Activated naive CD4-positive, alpha-beta T cell (primary cell): ENCODE data around the gene LAMA5.

Experiments
- DNase-seq, 4 experiments: peaks; one replicate each; lab custom pipeline; 2025; lab: John Stamatoyannopoulos, UW

Gene LAMA5

GRCh38 chr20:62303340-62304226, 63.5 kb downstream of the LAMA5 start:
- DNase-seq: no peak

- DNase-seq: no peak
These were observed 64.1 kb downstream of the LAMA5 start for GRCh38 chr20:62303062-62303339.

DNA sequence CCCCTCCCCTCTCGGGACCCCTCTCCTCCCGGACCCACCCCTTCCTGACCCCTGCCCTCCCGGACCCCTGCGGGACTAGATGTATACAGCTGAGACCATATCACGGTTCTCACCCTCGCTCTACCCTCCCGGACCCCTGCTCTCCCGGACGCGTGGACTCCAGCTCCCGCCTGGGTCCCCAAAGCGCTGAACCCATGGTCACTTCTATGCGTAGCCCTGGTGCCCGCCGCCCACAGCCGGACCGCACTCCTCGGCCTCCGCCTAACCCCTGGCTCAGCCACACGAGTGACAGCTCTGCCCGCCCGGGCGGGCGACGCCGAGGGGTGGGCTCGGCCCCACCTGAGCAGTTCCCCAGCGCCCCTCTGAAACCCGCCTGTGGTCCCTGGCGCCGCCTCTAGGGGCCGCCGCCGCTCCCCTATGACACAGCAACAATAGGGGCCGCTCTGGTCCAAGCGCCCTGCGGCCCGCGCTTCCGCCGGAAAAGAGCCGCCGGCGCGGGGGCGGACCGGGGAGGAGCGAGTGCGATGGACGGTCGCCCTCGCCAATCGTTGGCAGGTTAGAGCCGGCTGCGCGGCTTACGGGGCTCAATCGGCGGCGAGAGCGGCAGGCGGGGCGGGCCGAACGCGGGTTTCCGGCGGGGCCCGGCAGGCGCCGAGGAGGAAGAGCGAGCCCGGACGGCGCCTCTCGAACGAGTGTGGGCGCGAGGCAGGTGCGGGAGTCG, 64.6 kb downstream of the LAMA5 start, which contains the start of gene ADRM1:
TSS of gene ADRM1 (plus strand) at position 657 of the 721 bp plus-strand sequence. CDS start 572 bp downstream, outside the sequence.
- peak; percentile 87 to 95 (median 91) for DNase-seq

DNA sequence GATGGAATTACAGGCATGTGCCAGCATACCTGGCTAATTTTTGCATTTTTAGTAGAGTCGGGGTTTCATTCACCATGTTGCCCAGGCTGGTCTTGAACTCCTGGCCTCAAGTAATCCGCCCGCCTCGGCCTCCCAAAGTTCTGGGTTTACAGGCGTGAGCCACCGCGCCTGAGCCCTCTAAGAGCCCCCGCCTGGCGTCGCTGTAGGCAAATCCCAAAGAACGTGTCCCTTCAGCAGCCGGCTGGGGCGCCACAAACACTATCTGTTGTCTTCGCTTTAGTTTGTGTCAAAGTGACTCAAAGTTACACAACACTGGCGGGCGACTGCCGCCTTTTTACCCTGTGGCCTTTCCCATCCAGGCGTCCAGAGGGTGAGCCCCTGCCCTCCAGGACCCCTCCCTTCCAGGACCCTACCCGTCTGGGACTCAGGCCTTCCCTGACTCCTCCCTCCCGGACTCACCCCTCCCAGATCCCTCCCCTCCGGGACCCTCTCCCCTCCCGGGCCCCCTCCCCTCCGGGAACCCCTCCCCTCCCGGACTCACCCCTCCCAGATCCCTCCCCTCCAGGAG, 65.3 kb downstream of the LAMA5 start:
- peak; percentile 74 to 84 (median 80) for DNase-seq

DNA sequence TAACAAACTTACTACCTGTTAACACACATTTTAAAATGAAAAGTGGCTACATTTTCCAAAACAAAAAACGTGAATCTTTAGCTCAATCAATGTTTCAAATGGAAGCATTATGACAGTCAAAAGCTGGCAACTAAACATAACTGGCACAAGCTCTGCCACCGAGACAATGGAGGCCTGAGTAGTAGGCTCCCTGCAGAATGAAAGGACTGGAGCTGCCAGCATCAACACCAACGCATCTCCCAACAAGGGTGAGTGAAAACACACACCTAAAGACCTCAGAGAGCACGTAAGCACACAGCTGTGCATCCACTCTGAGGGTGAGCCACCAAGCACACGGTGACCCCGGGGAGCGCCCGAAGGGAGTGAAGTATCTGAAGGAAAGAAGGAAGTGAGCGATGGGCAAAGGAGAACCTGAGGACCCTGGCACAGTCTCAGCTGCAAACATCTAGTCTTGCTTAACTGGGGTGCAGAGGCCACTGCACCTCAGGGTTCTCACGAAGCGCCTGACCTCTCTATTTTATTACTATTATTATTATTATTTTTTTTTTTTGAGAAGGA, 65.9 kb downstream of the LAMA5 start:
- DNase-seq: no peak

DNA sequence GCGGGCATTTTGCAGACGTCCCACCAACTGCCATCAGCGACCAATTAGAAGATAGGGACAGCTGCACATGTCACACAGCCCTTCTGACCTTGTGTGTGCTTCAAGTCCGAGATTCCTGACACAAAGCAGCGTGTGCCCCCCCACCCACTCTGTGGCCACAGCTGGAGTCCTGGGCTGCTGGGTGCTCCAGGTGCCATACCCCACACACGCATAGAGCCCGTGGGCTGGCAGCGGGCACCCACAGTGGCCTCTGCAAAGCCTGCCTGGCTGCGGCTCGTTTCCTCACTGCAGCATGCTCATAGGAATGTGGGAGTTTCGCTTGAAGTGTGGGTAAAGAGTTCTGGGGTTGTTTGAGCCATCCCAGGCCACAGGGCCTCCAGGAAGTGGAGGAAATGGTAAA, 66.8 kb downstream of the LAMA5 start:
- DNase-seq: no peak

DNA sequence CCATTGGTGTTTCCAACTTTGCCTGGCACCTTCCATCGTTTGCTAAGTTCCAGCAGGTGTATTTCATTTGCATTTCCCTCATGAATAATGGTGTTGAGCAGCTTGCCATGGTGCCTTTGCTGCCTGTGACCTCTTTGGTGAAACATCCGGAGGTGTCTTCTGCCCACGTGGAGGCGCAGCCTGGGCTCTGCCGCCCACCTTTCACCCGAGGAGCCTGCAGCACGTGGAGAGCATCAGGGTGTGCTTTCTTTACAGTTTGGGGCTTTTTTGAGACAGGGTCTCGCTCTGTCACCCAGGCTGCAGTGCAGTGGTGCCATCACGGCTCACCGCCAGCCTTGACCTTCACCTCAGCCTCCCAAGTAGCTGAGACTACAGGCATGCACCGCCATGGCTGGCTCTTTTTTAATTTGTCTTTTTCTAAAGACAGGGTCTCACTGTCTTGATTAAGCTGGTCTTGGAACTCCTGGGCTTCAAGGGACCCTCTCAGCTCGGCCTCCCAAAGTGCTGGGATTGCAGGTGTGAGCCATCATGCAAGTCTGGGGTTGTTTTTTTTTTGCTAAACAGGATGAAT, 67.4 kb downstream of the LAMA5 start:
- no peak for DNase-seq

DNA sequence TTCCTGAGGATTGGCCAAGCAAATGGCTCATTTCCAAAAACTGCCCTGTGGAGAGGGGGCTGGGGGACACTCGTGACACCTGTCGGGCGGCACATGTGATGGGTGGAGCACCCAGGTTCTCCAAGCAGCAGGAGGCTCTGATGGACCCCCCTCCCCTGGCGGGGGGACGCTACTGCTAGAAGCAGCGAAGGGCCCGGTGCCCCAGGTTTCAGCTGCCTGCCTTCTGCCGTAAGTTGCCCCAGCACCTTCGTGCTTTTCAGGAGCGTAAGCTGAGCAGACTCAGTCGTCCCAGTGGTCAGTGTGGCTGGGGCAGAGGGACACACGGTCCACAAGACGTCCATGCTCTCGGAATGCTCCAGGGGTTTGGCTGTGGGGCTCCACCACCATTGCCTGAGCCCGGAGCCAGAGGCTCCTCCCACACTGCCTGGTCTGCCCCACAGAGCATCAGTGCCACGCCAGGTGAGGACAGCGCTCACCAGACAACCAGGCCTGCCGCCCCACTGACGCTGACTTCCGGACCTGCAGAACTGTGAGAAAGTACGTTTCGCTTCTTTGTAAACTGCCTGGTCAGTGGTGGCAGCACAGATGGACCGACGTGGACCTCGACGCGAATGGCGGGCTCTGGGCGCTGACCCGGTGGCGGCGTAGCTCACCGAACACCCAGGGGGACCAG, 68.4 kb downstream of the LAMA5 start:
- DNase-seq: no peak

- DNase-seq: no peak
These were observed 69.5 kb downstream of the LAMA5 start for GRCh38 chr20:62297449-62298227.

DNA sequence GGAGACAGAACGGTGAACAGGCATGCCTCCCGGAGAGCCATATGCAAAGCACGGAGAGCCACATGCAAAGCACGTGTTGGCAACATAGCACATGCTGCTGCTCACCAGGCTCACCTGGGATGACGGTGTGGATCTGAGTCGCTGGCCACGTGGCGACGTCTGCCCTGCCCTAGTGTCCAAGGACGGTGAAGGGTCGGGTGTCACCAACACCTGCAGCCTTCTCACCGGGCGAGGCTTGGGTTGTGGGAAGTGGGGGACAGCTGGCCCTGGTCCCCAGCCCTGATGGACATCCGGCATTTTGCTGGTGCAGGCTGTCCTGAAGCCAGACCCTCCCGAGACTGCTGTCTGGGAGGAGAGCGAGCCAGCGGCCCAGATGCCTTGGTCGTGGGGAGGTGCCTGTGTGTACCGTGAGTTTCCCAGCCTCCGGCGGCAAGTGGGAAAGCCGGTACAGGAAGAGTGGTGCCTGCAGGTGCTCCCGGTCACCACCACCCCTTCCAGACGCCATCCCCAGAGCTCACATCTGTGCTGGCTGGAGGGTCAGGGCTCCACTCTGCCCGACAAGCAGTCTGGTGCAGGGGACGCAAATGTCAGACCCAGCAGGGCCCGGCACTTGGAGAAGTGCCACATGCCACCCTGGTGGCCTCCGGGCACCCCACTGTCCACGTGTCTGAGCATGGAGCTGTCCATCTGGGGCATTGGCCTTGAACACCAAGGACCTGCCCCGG, 70.2 kb downstream of the LAMA5 start:
- no peak for DNase-seq

DNA sequence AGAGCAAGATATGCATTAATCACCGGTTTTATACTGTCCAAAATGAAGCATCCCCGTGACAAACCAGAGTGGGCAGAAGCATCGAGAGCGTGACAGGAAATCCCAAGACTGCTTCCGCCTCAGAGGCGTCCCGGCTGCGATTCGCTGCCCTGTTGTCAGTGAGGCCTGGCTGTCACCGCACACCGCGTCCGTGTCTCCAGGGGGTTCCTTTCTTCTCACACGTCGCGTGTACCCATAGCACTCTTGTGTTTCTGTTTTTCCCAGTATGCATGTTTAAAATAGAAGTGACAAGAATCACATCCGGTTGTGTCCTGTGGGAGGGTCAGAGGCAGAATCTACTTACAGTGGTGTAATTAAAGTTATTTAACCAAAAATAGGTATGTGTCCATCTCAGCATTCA, 72.6 kb downstream of the LAMA5 start:
- DNase-seq: no peak

GRCh38 chr20:62293946-62294345, 73.2 kb downstream of the LAMA5 start:
- no peak for DNase-seq

- no peak for DNase-seq
These were observed 73.9 kb downstream of the LAMA5 start for GRCh38 chr20:62293111-62293784.

GRCh38 chr20:62292108-62292507, 75.0 kb downstream of the LAMA5 start:
- DNase-seq: no peak

DNA sequence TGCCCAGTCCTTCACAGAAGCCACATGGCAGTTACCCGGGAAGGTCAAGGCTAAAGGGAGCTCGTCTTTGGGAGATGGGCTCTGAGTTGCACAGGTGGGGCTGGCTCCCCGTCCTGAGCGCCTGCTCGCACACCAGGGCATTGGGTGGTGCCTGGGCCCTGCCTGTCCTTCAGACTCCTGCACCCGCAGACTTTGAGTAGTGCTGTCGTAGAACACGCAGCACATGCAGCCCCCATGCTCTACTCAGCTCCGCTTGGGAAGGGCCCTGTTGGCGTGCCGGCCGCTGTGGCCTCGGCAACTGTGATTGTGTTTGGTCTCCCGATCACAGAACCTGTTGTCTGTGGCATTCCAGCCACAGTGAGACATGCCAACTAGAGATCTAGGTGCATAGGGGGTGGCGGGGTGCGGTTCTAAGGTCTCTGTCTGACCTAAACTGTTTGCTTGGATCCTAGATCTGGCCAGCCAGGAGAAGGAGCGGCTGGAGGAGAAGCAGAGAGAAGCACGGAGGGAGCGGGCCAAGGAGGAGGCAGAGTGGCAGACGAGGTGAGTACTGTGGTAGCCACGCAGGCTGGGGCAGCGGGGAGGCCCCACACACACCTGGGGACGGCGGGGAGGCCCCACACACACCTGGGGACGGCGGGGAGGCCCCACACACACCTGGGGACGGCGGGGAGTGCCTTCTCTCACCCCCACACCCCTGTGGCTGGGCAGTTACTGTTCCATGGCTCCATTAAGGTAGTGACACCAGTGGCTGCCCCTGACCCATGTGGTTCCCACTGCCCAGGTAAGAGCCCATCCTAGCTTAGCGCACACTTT, 75.7 kb downstream of the LAMA5 start:
- no peak for DNase-seq

- DNase-seq: no peak
These were observed 77.2 kb downstream of the LAMA5 start for GRCh38 chr20:62289898-62290297.

- DNase-seq: no peak
These were observed 78.0 kb downstream of the LAMA5 start for GRCh38 chr20:62289131-62289530.

- no peak for DNase-seq
These were observed 78.5 kb downstream of the LAMA5 start for GRCh38 chr20:62288535-62289105.
